T-helper 2 cell treated with Interferon-gamma antibody and Interleukin-4, amounts not matched to agents 100 ng/mL and 5 ng/mL, for 36 hours (primary cell): ENCODE data around the gene NEK4. TPM values are rescaled to one million over a fixed set of nuclear protein-coding genes. Genes with fewer than 3 reads are reported as not detected.

Experiments
- intact Hi-C: fragments of 100-400 bp; cut with micrococcal nuclease; formaldehyde crosslinking; loops from one replicate; pipeline ENCODE4 v1.15.1; 2023
- total RNA-seq: library from RNA; stranded (reverse); gene quantifications from 2 replicates; pipeline ENCODE4 v1.2.3, GENCODE V29; 2022

NEK4 gene
- total RNA-seq, 1 donor from 2014 or later, result 29.9 TPM

DNA sequence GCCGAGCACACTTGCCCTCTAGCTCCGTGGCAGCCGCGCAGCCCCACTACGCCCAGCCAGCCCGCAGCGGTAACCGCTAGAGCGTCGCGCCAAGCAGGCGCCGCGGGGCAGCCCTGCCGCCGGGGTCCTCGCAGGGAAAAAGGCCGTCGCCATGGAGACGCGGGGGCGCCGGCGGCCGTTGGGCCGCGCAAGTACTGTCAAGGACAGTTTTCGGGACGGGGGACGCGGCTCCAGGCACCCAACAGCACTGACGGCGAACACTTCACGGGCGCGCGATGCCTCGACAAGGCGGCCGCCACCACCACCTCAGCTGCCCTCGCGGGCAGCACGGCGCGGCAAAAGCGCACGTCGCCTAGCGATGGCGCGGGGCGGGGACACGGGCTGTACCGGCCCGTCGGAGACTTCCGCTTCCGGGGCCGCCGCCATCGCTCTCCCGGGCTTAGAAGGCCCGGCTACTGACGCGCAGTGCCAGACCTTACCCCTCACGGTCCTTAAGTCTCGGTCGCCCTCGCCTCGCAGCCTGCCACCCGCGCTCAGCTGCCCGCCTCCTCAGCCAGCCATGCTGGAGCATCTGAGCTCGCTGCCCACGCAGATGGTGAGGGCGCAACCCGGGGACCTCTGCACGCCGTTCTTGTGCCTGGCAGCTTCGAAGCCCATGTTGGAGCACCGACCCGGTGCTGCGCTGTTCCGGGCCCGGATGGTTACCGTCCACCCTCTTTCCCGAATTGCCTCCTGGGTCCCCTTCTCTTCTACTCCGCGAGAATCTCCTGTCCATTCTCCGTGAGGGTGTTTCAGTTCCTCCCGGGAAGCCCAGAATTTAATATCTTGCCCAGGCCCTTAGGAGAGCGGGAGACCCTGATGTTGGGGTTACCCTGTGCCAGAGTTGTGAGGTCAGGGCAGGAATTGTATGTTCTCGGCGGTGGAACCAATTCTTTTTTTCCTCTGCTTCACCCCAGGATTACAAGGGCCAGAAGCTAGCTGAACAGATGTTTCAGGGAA lies 64.8 kb downstream of the NEK4 start, which contains the start of the genes GLT8D1 and SPCS1:
Gene GLT8D1 (minus strand): TSS at position 104 of the 999 bp plus-strand sequence. CDS start 5,331 bp downstream, outside the sequence.
Gene SPCS1 (plus strand): TSS at position 419 of the 999 bp plus-strand sequence. CDS start 141 bp downstream, at position 560.
- intact Hi-C loops, result loop anchor here (1.0 to 10.0 kb wide), 3 partner anchors 15 to 639 kb away; partner anchors contain the start of genes DCP1A and PBRM1

DNA sequence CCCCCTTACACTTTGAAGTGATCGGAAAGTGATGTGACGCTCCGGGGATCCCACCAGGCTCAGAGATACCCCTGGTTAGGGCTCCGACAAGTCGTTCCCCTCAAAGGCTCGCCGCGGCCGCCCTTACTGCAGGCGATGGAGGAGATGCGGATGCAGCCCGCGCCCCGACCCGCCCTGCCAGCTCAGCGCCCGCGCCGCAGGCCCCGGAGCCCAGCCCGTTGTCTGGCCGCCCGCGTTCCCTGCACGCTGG lies 65.4 kb downstream of the NEK4 start:
- intact Hi-C loops, result loop anchor here (1.0 to 10.0 kb wide), 2 partner anchors 20 to 639 kb away; partner anchors contain the start of genes DCP1A and PBRM1

DNA sequence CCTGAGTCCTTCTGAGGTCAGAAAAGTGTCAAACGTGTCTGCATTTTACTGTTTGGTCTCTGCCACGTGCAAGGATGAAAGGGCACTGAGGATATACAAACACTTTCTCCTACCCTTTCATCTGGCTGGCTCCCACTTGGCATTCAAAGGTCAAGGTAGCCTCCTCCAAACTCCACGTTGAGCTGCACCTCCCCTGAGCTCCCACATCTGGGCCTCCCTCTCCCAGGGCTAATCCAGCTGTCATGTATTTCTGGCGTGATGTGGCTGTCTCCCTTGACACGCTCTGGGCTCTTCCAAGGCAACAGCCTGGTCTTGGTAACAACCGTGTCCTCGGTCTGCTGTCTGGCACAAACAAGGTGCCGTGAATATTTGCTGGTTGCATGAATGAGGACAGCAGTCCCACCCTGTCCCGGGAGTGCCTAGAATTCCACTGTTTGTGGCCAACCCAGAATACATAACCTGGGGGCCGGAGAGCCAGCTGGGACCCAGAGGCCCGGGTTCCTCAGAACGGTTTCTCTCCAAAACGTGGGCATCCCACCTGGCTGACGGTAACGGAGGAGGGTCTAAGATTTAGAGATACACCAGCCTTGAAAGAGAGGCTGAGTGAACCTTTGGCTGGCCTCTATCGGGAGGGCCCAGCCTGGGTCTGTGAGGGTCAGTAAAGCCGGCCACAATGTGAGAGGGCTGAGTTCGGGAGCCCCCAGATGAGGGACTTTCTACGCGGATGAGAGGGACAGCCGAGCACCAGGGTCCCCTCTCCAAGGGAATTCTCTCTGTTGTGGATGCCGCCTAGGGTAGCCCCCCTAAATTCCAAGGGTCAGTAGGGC lies 65.9 kb downstream of the NEK4 start:
- intact Hi-C loops, result loop anchor here (1.0 to 10.0 kb wide), 2 partner anchors 20 to 640 kb away; partner anchors contain the start of genes DCP1A and PBRM1

DNA sequence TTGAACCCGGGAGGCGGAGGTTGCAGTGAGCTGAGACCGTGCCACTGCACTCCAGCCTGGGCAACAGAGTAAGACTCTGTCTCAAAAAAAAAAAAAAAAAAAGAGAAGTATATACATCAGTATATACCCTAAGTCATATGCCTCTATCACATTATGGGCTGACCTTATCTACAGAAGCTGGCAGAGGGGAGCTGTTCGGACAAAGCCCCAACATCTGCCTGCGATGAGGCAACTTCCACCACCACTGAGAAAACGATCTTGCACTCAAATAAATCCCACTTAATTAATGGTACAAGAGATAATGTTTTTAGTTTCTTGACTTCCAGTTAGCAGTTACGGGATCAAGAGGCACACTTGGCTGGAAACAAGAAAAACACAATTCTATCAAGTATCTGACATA lies 67.4 kb downstream of the NEK4 start:
- intact Hi-C loops, result loop anchor here (10.0 kb wide), 1 partner anchor 641 kb away; the partner anchor contains the start of gene DCP1A

DNA sequence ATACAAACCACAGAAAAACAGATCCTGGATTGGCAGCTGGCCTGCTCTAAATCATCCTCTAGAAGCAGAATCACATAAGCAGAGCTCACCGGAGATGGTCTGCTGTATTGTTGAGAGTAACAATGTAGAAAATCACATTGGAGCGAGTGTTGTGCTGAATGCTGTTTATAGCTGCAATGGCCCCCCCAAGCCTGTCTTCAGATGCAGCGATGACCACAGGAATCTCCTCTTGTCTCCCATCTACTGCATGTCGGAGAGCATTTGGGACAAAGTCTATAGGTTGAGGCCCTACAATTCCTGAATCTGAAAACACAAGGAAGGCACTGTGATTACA lies 73.1 kb downstream of the NEK4 start:
- intact Hi-C loops, result no loop called here

GRCh38 chr3:52696830-52697631 lies 73.7 kb downstream of the NEK4 start:
- intact Hi-C loops, result no loop called here

- intact Hi-C loops, result no loop called here
Measured at GRCh38 chr3:52695798-52696671, 74.7 kb downstream of the NEK4 start.

GRCh38 chr3:52694528-52695189 lies 76.1 kb downstream of the NEK4 start:
- intact Hi-C loops, result no loop called here

DNA sequence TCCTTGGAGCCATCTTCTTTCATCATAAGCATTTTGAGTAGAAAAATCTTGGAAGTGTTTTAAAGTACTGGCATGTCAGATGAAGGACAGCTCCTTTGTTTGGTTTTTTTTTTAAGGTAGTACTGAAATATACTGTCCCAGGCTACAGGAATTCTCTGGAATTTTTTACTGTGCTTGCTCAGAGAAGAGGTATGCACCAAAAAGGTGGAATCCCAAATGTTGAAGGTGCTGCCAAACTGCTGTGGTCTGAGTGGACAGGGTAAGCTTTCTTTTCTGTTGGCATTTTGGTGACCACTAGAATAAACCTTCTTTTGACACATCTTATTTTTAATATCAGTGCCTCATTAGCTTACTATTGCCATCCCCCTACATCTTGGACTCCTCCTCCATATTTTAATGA lies 77.7 kb downstream of the NEK4 start:
- intact Hi-C loops, result no loop called here

- intact Hi-C loops, result no loop called here
Measured at GRCh38 chr3:52690560-52690959, 80.2 kb downstream of the NEK4 start.

DNA sequence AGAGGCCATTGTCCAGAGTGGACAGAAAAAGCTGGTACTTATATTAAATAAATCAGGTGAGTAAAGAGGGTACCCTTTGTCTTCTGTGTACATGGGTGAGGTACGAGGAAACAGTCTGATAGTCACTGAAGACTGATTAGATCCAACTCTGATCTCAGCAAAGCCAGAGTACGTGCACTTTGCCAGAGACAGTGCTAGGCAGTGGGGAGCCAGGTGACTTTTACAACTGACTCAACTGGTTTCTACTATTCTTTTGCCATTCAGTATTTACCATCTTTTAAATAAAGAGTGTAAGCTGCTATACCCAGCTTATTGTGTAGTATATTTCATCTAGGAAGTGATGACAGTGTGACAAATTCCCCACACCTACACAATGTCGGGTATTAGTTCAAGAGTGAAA lies 81.6 kb downstream of the NEK4 start:
- intact Hi-C loops, result loop anchor here (5.0 to 10.0 kb wide), 5 partner anchors 208 to 1297 kb away; partner anchors contain the start of genes NISCH, RBM15B, SELENOK and STIMATE

DNA sequence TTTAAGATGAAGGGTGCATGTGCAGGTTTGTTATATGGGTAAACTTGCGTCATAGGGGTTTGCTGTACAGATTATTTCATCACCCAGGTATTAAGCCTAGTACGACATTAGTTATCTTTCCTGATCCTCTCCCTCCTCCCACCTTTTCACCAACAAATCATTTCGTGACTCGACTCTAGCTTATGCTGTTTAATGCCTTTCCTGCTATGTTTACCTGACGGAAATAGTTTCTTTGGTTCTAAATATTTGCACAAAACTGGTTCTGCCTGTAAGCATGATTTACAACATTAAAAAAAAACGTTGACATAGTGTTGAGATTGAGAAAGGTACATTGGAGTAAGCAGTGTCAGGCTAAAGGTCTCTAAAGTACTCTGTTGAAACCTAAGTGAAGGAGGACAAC lies 82.5 kb downstream of the NEK4 start:
- intact Hi-C loops, result loop anchor here (5.0 to 10.0 kb wide), 5 partner anchors 209 to 1296 kb away; partner anchors contain the start of genes NISCH, RBM15B, SELENOK and STIMATE

- intact Hi-C loops, result loop anchor here (1.0 to 10.0 kb wide), 8 partner anchors 19 to 1294 kb away; partner anchors contain the start of genes GLT8D1, NISCH, NT5DC2 and RBM15B
Measured at GRCh38 chr3:52685709-52686691, 84.7 kb downstream of the NEK4 start, which contains the start of the genes GNL3 and PBRM1. GNL3 (plus strand) TSS chr3:52686032; CDS start chr3:52686093, 61 bp downstream. PBRM1 (minus strand) TSS chr3:52685913.

DNA sequence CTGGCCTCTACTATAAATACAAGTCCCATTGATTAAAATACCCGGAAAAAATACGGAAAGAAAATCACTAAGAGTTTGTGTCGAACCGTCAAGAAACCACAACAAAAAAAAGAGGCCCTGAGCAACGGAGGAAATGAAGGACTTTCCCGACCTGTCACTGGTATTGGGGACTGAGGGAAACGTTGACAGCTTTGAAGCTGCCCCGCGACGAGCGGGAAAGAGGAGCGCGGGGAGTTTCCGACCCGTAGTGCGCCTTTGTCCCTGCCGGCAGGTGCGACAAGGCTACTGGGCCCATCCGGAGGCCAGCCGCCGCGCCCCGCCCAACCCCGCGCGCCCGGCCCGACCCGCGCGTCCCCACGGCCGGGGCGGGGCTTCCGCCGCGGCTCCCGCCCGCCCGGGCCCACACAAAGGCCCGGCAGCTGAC lies 85.4 kb downstream of the NEK4 start:
- intact Hi-C loops, result loop anchor here (1.0 to 10.0 kb wide), 8 partner anchors 20 to 1293 kb away; partner anchors contain the start of genes GLT8D1, NISCH, NT5DC2 and RBM15B

- intact Hi-C loops, result loop anchor here (2.0 to 10.0 kb wide), 4 partner anchors 151 to 571 kb away; partner anchors contain the start of genes NISCH, NT5DC2, SFMBT1 and TKT
Measured at GRCh38 chr3:52684184-52684583, 86.6 kb downstream of the NEK4 start.

DNA sequence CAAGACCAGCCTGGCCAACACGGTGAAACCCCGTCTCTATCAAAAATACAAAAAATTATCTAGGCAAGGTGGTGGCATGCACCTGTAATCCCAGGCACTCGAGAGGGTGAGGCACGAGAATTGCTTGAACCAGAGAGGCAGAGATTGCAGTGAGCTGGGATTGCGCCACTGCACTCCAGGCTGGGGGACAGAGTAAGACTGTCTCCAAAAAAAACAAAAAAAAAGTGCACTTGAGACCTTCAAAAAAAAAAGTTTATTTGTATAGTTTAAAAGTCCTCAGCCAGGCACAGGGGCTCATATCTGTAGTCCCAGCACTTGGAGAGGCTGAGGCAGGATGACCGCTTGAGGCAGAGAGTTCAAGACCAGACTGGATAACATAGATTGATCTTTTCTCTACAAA lies 87.1 kb downstream of the NEK4 start:
- intact Hi-C loops, result loop anchor here (2.0 to 10.0 kb wide), 4 partner anchors 151 to 571 kb away; partner anchors contain the start of genes NISCH, NT5DC2, SFMBT1 and TKT

DNA sequence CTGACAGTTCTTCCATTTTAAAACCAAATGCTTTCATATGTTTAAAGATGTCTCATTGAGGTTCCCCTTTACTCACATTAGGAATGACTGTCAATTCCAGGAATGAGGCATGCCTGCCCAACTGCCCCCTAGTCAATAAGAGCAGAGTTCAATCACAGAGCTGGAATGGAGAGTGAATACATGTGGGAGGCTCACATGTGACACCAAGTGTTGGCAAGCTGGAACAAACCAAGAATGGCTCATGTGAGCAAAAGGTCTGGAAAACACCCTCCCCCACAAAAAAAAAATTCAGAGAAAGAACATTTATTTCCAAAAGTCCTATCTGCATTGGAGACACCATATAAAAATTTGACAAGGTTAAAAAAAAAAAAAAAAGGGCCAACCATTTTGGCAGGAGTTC lies 88.7 kb downstream of the NEK4 start:
- intact Hi-C loops, result loop anchor here (10.0 kb wide), 2 partner anchors 227 to 573 kb away; partner anchors contain the start of genes NISCH, TKT and TNNC1
